ENCODE results near the gene SLC45A3. TPM values are rescaled to one million over a fixed set of nuclear protein-coding genes. Genes with fewer than 3 reads are reported as not detected.
A peak's percentile ranks its signal among the peaks of the same experiment; 100 is the strongest.

The SLC45A3 gene
- total and polyA plus RNA-seq, 2 of the 4 experiments (the other 2 are of a cell fraction): 1.4 to 2.5 TPM

DNA sequence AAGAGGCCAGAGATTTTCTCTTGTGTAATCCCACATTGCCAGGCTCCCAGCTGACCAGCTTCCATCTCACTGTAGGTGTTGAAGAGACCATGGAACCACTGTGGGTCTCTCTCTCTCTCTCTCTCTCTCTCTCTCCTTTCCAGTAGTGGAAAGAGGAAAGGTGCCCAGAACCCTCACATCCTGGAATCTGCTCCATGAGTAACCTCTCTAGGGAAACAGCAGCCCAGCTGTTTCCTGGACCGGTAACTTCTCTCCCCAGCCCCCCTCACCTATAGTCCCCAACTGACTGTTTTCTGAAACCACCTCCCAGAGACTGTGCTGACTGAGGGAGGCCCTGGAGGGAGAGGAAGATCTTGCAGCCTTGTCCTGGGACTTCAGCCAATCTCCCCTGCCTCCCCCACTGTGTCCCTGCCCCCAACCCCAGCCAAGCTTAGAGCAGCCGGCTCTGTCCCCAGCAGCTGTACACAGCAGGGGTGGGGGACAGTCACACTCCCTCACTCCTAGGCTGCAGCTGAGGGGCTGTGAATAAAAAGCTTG, 20.6 kb upstream of the SLC45A3 start:
- no peak overlapping the region for H2AK9ac ChIP-seq (replicated peaks; ENCODE audit: low read depth, low read length, poor library complexity)
- H3K56ac ChIP-seq (ENCODE audit: extremely low read depth, insufficient read depth, low read length): no peak overlapping the region
- TF ChIP-seq ELK1 (IDR thresholded peaks at IDR 0.05; ENCODE audit: borderline replicate concordance, low read depth, low read length) (no peak), USF2 (IDR thresholded peaks at IDR 0.05; ENCODE audit: low read depth, low read length) (no peak), MXI1 (IDR thresholded peaks at IDR 0.05; ENCODE audit: borderline replicate concordance, low read depth, low read length) (no peak)
- H3K18ac ChIP-seq (ENCODE audit: low read depth, low read length): no peak overlapping the region
- no peaks in the 10 kb centered on the region for H4K20me1 ChIP-seq (ENCODE audit: insufficient read depth, low read length)
- H4K5ac ChIP-seq (ENCODE audit: low read depth, low read length): no peak overlapping the region
- no peak overlapping the region for H4K91ac ChIP-seq (ENCODE audit: insufficient read depth, low read depth, low read length)
- 0 out of 2 replicates have a peak, but pooled peaks cover 3% of the 10 kb centered on the region for H3K9me1 ChIP-seq (ENCODE audit: insufficient read depth, low read length)
- no CpG with 5 or more reads among the region's 2 CpGs for WGBS, 2 experiments (ENCODE audit: extremely low coverage in 2 of 2, insufficient read length in 1 of 2)
- ChIA-PET CTCF (interaction anchor here (1.5 kb wide), 1 partner anchor 10 kb away, joined by 8 read pairs; no protein-coding TSS in a partner anchor), POLR2A (ENCODE audit: unreplicated experiment) (no interaction called here)
- intact Hi-C loops (cut with micrococcal nuclease) (no loop called here), dilution Hi-C loops (cut with HindIII; ENCODE audit: low sequenced_read_pairs, unreplicated experiment) (no loop called here), in situ Hi-C loops (cut with MboI; ENCODE audit: low sequenced_read_pairs) (no loop called here)
- no peaks in the 10 kb centered on the region for H3K27me3 ChIP-seq (ENCODE audit: control insufficient read depth, insufficient read depth, low read length)
- BruUV-seq (replicated peaks): no TSS peak
- DNase-seq: no peak
- no peak overlapping the region for H3K27ac ChIP-seq (ENCODE audit: insufficient read depth, low read length)
- H3K36me3 ChIP-seq (ENCODE audit: control insufficient read depth, insufficient read depth, low read length): peaks cover 5% of the 10 kb centered on the region
- ATAC-seq (ENCODE audit: low read depth): peak; percentile 74
- H2AFZ ChIP-seq (replicated peaks; ENCODE audit: low read length, poor library complexity): no peak overlapping the region
- no peak overlapping the region for H2BK20ac ChIP-seq (ENCODE audit: low read depth, low read length)
- H3K4ac ChIP-seq (ENCODE audit: low read depth, low read length): no peak overlapping the region
- no peaks in the 10 kb centered on the region for H3K9me3 ChIP-seq (ENCODE audit: control insufficient read depth, insufficient read depth, low read length)
- H3K14ac ChIP-seq (replicated peaks; ENCODE audit: low read depth, low read length): no peak overlapping the region; the same call in 1 of the 2 replicates
- peak overlapping the region; percentile 24; the same call in 1 of the 2 replicates for H2AK5ac ChIP-seq (ENCODE audit: low read depth, low read length)
- H2BK15ac ChIP-seq (ENCODE audit: low read depth, low read length): no peak overlapping the region
- no peaks in the 10 kb centered on the region; the same call in 1 of the 2 replicates for H3K4me1 ChIP-seq (ENCODE audit: control insufficient read depth, insufficient read depth, low read length)
- H2BK120ac ChIP-seq (ENCODE audit: low read depth, low read length): no peak overlapping the region
- no peak overlapping the region for H3K23ac ChIP-seq (ENCODE audit: low read depth, low read length)
- no peak overlapping the region for H2BK5ac ChIP-seq (ENCODE audit: low read depth, low read length, poor library complexity, severe bottlenecking)
- H3K79me1 ChIP-seq (ENCODE audit: low read depth in 1 of 2, low read length in 2 of 2): no peaks in the 10 kb centered on the region
- H3K4me2 ChIP-seq (ENCODE audit: low read depth, low read length): no peak overlapping the region
- H3K9ac ChIP-seq (ENCODE audit: low read depth, low read length): no peak overlapping the region
- H4K8ac ChIP-seq (ENCODE audit: low read depth in 2 of 2, low read length in 2 of 2): no peak overlapping the region
- H3K4me3 ChIP-seq (ENCODE audit: insufficient read depth, low read depth, low read length): no peak overlapping the region

Measured in IMR-90 (cell line).